Stimulated activated CD4-positive, alpha-beta T cell treated with anti-CD3 and anti-CD28 coated beads, Interleukin-12 subunit alpha, Interleukin-12 subunit beta, amount 100 ng/mL, for 48 hours (primary cell): ENCODE data around the gene PRPF8.

Source experiments
- DNase-seq, 3 donors: peaks; one replicate each; pipeline ENCODE4 v3.0.0-alpha.2; 2020; ENCODE audit warnings: low read depth in 2 of 3, low spot score in 1 of 3

Gene PRPF8

GRCh38 chr17:1627982-1628855 is 56.4 kb downstream of the PRPF8 start, which contains the start of gene SLC43A2:
SLC43A2 (minus strand) TSS chr17:1628834; CDS start chr17:1627874, 960 bp downstream.
- peak; percentile 50 to 69 (median 54) for DNase-seq

DNA sequence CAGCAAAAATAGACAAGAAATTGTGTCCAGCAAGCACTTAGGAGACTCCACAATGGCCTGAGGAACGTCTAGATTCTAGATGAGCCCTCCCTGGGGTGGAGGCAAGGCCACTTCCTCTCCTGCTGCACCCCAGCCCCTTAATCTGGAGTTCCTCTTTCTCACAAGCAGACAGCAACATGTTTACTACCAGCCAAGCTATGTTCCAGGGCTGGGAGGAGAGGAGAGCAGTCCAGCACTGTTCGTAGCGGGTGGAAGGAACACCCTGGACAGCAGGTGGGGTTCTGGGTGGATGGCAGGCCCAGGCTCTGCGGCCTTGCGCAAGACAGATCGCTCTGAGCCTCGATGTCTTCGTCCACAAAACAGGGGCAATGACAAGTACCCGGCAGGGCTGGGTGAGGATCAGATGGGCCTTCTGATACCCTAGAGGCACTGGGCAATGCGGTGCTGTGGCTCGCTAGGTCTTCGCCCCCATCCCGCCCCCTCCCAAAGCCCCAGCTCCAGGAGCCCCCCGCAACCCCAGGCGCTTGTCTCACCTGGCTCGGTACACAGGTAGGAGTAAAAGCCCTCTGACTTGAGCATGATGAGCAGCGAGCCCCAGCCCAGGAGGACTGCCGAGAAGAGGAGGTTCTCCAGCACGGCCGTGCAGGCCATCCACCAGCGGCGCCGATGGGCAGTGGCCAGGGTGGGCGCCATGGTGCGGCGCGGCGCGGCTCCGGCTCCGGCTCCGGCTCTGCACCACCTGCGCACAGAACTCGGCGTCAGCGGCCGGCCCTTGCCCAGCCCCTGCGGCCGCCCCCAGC is 57.3 kb downstream of the PRPF8 start:
- DNase-seq, result no peak

- DNase-seq, result no peak
Observed at GRCh38 chr17:1626333-1626732, 58.3 kb downstream of the PRPF8 start.

GRCh38 chr17:1625581-1625980 is 59.1 kb downstream of the PRPF8 start:
- DNase-seq, result no peak

DNA sequence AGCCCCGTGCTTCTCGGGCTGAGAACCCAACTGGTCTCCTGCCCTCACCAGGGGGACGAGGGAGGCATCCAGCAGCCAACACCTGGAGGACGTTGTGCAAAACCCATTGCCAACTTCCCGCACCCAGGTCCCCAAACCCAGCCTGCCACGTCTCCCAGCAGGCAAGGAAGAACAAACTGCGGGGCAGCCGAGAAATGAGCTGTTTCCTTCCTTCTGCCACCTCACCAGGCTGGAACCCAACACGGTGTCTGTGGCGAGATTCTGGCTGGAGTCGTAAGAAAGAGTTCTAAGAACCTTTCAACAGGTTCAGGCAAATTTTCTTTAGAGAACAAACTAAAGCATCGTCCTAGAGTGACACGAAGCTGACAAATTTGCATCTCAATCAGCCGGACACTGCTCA is 59.6 kb downstream of the PRPF8 start:
- no peak for DNase-seq

DNA sequence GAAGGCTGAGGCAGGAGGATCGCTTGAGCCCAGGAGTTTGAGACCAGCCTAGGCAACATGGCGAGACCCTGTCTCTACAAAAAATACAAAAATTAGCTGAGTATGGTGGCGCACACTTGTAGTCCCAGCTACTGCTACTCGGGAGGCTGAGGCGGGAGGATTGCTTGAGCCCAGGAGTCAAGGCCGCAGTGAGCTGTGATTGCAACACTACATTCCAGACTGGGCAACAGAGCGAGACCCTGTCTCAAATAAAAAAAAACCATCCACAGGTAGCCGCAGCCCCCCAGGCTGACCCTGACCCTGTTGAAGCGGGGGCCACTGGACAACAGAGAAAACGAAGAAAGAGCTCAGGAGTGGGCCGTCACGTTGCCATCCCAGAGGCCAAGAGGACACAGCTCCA is 60.0 kb downstream of the PRPF8 start:
- no peak for DNase-seq

DNA sequence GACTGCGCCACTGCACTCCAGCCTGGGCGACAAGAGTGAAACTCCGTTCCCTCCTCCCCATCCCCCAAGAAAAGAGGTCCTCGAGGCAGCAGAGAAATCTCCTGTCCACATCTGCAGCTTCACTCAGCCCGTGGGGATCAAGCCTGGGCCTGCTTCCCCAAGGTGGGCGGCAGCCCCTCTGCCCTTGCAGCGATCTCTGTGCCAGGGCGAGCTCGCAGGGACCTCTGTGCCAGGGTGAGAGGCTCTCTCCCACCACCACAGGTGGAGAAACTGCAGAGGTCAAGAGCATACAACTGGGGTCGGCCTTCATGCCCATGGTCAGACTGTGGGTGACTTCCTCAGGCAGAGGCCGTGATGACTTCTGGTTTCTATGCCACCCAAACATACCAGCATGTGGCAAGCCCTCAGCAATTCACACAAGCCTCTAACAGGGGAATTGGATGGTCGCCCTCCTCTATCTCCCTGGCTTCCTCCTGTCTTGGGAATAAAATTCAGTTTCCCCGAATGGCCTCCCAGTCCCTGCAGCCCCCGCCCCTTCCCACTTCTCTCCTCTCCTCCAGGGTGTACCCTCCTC is 61.5 kb downstream of the PRPF8 start:
- no peak for DNase-seq

GRCh38 chr17:1621273-1621954 is 63.3 kb downstream of the PRPF8 start:
- no peak for DNase-seq

DNA sequence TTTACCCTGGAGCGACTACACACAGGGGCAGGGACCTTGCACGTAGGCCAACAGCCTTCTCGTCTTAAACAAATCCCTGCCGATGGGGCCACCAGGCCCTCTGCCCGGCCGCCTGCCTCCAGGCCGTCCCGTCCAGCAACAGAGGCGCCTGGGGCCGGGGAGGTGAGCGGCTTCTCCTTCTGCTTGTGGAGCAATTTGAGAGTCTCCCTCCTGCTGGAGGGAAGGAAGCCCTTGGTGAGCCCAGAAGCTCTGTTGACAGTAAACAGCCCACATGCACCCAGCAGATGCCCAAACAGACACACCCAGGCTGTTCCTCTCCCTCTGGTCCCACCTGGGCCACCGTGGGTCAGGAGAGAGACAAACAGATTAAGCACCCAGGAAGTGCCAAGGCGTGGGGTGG is 64.2 kb downstream of the PRPF8 start:
- DNase-seq, result no peak

DNA sequence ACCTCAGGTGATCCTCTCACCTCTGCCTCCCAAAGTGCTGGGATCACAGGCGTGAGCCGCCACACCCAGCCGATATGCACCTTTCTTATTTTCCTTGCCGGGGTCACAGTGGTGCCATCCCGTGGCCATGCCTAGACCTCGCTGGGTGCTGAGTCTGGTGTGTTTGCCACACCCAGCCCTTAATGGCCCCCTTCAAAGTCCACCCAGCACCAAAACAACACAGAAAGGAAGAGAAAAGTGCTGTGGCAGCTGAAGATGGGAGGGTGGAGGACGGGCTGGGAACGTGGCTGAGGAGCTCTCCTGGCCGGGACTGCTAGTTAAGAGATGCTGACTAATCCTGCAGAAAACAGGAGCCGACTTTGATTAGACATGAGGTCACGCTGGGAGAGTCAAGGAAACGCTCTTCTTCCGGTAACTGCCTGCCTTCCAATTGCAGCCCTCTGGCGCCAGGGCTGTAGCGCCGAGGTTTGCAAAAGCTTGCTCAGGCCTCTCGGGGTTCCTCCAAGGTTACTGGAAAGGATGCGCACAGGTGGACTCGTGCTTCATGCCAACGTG is 67.0 kb downstream of the PRPF8 start:
- no peak for DNase-seq

DNA sequence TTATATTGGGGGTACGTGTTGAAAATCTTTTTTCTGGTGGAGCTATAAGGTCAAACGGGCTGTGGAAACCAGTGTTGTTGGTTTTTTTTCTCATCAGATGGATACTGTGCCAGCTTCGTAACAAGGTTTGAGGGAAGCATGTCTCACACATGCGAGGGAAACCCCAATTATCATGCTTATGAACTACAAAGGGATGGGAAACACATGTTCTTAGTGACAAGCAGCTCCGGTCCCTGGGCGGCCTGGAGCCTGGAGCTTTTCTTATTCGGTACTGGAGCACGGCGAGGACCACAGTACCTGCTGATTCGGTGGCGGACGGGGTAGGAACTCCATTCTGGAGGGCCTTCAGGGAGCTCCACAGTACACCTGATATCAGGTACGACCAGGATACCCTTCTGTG is 68.6 kb downstream of the PRPF8 start:
- no peak for DNase-seq

DNA sequence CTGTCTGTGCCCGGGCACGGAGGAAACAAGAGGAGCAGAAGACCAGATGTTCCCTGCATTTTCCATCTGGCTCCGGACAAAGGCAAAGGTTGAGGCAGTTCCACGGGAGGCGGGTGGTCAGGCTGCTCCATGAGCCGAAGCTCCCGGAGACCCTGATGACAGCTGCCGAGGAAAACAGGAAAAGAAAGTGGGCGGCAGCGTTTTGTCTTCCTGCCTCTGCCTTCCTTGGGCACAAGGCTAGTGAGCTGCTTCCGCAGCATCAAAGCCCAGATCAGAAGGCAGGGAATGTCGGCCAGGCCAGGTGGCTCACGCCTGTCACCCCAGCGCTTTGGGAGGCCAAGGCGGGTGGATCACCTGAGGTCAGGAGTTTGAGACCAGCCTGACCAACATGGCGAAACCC is 72.3 kb downstream of the PRPF8 start:
- no peak for DNase-seq

DNA sequence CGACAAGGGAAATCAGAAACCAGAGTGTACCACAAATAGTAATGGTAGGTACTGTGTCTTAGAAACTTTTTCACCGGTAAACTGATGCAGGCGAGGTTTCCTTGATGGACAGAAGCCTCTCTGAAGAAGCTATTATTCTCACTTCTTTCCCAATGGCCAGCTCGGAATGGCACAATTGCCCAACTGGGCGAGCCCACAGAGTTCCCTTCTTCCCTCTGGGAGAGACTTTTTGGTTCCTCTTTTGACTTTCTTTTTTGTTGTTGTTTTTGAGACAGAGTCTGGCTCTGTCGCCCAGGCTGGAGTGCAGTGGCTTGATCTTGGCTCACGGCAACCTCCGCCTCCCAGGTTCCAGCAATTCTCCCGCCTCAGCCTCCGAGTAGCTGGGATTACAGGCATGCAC is 73.0 kb downstream of the PRPF8 start:
- no peak for DNase-seq

DNA sequence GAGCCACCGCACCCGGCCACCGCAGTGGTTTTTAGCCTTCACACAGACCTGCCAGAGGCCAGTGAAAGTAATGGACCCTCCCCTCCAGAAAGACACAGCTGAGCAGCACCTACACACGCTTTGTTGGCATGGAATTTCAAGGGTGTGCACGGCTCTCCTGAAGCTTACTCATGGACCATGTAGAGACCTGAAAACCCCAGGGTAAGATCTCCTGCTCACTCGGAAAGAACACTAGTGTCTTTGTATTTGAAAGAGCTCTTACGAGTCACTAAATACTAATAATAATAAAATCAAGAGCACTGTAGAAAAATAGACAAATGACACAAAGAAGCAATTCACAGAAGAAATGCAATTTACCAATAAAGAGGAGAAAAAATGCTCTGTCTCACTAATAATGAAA is 76.0 kb downstream of the PRPF8 start:
- no peak for DNase-seq

DNA sequence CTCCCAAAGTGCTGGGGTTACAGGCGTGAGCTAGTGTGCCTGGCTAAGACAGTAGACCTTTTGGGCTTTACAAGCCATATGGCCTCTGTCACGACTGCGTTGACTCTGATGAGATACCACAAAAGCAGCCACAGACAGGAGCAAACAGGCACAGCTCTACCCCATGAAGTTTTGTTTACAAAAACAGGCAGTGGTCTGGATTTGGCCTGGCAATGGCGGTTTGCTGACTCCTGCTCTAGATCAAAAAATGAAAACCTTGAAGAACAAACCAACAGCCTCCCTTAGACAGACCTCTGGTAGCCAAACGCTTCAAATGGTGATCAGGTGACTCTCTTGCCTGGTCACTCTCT is 76.7 kb downstream of the PRPF8 start:
- DNase-seq, result no peak

DNA sequence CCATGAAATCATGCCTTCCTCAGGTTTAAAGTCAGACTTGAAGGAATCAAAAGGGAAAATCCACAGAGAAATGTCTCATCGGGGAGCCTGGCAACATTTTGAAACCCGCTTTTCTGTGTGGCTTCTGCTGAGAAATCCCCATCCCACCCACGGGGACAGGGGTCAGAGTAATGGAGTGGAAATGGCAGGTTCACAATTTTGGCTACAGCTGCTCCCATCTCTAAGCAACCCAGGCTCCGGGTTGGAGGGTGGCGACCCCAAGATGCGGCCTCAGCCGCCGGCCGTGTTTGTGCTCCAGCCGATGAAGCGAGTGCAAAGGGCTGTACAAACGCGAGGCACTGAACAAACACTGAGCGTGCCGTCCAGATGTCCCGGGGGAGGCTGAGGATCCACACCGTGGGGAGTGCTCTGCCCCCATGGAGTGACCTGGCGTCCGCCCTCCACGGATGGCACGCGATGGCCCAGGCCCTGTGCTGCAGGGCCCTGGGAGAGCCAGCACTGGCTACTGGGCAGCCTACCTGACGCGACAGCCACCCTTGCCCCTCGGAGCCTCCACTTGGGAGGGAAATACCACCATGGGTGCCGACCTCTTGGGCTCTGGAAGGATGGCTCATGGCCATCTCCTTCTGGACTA is 78.2 kb downstream of the PRPF8 start:
- DNase-seq, result peak in 1 of 3 donors; percentile 45

DNA sequence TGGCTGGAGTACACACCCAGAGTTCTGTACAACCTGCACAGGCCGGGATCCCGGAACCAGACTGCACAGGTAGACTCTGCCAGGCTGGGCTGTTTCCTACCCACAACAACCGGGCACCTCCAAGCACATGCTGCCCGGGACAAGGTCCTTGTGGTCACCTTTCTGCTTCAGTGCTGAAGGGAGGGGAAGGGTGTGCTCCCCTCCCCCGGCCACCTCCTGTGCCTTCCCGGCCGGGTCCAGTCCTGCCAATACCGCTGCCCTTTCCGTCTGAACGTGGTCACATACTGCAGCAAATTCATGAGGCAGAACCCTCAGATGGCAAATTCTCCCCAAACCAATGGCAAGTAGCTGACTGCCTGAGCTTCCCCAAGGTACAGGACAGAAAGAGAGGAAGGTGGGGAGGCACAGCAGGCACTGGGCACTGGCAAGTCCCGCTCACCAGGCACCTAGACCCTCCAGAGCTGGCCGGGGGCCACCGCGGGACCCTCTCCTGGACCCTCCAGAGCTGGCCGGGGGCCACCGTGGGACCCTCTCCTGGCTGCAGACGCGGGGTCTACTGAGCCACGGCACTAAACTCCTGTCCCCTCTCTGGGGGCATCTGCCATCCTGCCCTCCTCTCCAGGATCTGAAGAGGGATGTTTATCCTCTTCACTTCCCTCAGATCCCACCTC is 78.9 kb downstream of the PRPF8 start:
- no peak for DNase-seq

- no peak for DNase-seq
Observed at GRCh38 chr17:1604831-1605528, 79.7 kb downstream of the PRPF8 start.

DNA sequence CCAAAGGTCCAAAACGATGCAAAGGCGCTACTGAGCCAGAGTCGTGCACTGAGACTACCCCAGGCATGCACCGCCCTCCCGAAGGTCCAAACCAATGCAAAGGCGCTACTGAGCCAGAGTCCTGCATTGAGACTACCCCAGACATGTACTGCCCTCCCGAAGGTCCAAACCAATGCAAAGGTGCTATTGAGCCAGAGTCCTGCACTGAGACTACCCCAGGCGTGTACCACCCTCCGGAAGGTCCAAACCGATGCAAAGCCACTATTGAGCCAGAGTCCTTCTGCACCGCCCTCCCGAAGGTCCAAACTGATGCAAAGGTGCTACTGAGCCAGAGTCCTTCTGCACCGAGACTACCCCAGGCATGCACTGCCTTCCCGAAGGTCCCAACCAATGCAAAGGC is 83.1 kb downstream of the PRPF8 start:
- no peak for DNase-seq
